HCT116 (cell line): ENCODE data around the gene TXNDC11. TPM values are rescaled to one million over a fixed set of nuclear protein-coding genes. Genes with fewer than 3 reads are reported as not detected.

Experiments
- ATAC-seq: fragments of 200-7000 bp; cut with Tn5 transposase; 2 replicates; pipeline ENCODE4 v1.9.1; 2020; ENCODE audit warnings: mild to moderate bottlenecking, moderate library complexity
- BruUV-seq: library from RNA; stranded (reverse); fragments of 400-500 nt; replicated peaks from 2 replicates; lab custom pipeline; 2021; lab: Mats Ljungman, UMichigan
- CTCF ChIA-PET: fragments of 300-600 bp; sonication (Branson Sonifier 250); formaldehyde crosslinking; loops from one replicate; lab custom pipeline; 2021; ENCODE audit warnings: antibody characterized with exemption; lab: Charles Lee
- POLR2A ChIA-PET: fragments of 300-600, 350-600 bp; sonication (Branson Sonifier 250); formaldehyde crosslinking; loops from one replicate; lab custom pipeline; 2021; ENCODE audit warnings: antibody characterized with exemption; lab: Charles Lee
- RAD21 ChIA-PET, 2 experiments: fragments of 300-600 bp; sonication (Branson Sonifier 250); formaldehyde crosslinking; loops; one replicate each; lab custom pipeline; 2023; ENCODE audit warnings: low total read pairs in 2 of 2; ENCODE audit not compliant: uncharacterized antibody in 2 of 2, unreplicated experiment in 2 of 2, low non-redundant PET in 1 of 2; lab: Charles Lee
- DNase-seq: peaks from one replicate; pipeline ENCODE4 v3.0.0-alpha.2; 2010; ENCODE audit warnings: low read depth, low spot score
- H2AFZ ChIP-seq: fragments of 200-600 bp; shearing (Covaris generic), sonication (generic); 2 replicates; pipeline ENCODE4 v1.6.1; 2017; ENCODE audit warnings: low read depth, mixed run types, mixed read lengths, antibody characterized with exemption, low read length; ENCODE audit not compliant: poor library complexity, severe bottlenecking
- H3K27ac ChIP-seq: 2 replicates; pipeline ENCODE4 v1.5.1; 2012; ENCODE audit warnings: low read depth, low read length
- H3K27me3 ChIP-seq: fragments of 200-600 bp; sonication (generic); 2 replicates; pipeline ENCODE4 v1.6.1; 2016; ENCODE audit warnings: mixed run types, low read length, mixed read lengths; ENCODE audit not compliant: insufficient read depth
- H3K36me3 ChIP-seq, 2 experiments: fragments of 200-500 bp in 1 of 2; fragments of 200-600 bp in 1 of 2; sonication (Bioruptor generic) in 1 of 2; sonication (generic) in 1 of 2; 2 replicates each; pipeline versions ENCODE4 v1.5.1 to v1.6.1; 2014 to 2016; ENCODE audit warnings: low read length in 2 of 2, inconsistent platforms in 1 of 2, mixed read lengths in 1 of 2, mixed run types in 1 of 2; ENCODE audit not compliant: insufficient read depth in 2 of 2, control insufficient read depth in 1 of 2
- H3K4me1 ChIP-seq, 2 experiments: fragments of 200-600 bp in 1 of 2; sonication (generic) in 1 of 2; 2 replicates each; pipeline versions ENCODE4 v1.5.1 to v1.6.1; 2012 to 2017; ENCODE audit warnings: low read length in 2 of 2, inconsistent platforms in 1 of 2, mild to moderate bottlenecking in 1 of 2, mixed read lengths in 1 of 2, mixed run types in 1 of 2, moderate library complexity in 1 of 2; ENCODE audit not compliant: insufficient read depth in 2 of 2, control insufficient read depth in 1 of 2
- H3K4me2 ChIP-seq: fragments of 200-600 bp; sonication (generic); 2 replicates; pipeline ENCODE4 v1.6.1; 2017; ENCODE audit warnings: mixed run types, low read length, mixed read lengths
- H3K4me3 ChIP-seq, 2 experiments: fragments of 200-600 bp in 1 of 2; sonication (generic) in 1 of 2; replicated peaks in 1 of 2; 2 replicates each; pipeline ENCODE4 v1.5.1; 2011 to 2016; ENCODE audit warnings: low read length in 2 of 2, control low read depth in 1 of 2, low read depth in 1 of 2, mild to moderate bottlenecking in 1 of 2, mixed read lengths in 1 of 2, mixed run types in 1 of 2
- H3K79me2 ChIP-seq: fragments of 200-600 bp; sonication (generic); 2 replicates; pipeline ENCODE4 v1.6.1; 2017; ENCODE audit warnings: mild to moderate bottlenecking, mixed run types, low read length, moderate library complexity, mixed read lengths; ENCODE audit not compliant: insufficient read depth
- H3K9ac ChIP-seq: fragments of 200-600 bp; sonication (generic); 2 replicates; pipeline ENCODE4 v1.6.1; 2016; ENCODE audit warnings: low read length, mixed read lengths
- H3K9me2 ChIP-seq: fragments of 200-600 bp; sonication (generic), shearing (Covaris generic); 2 replicates; pipeline ENCODE4 v1.6.1; 2017; ENCODE audit warnings: mixed run types, mild to moderate bottlenecking, moderate library complexity; ENCODE audit not compliant: insufficient read depth
- H3K9me3 ChIP-seq, 2 experiments: fragments of 200-500 bp in 1 of 2; fragments of 200-600 bp in 1 of 2; sonication (Bioruptor generic) in 1 of 2; sonication (generic) in 1 of 2; 2 replicates each; pipeline ENCODE4 v1.6.1; 2014 to 2017; ENCODE audit warnings: low read length in 2 of 2, mixed read lengths in 2 of 2, inconsistent platforms in 1 of 2, low read depth in 1 of 2, mild to moderate bottlenecking in 1 of 2, mixed run types in 1 of 2, moderate library complexity in 1 of 2; ENCODE audit not compliant: control insufficient read depth in 1 of 2, insufficient read depth in 1 of 2
- H4K20me1 ChIP-seq: fragments of 200-600 bp; sonication (generic), shearing (Covaris generic); 2 replicates; pipeline ENCODE4 v1.6.1; 2017; ENCODE audit warnings: mixed run types, mild to moderate bottlenecking, moderate library complexity; ENCODE audit not compliant: insufficient read depth
- CEBPB ChIP-seq: IDR thresholded peaks from 2 replicates; pipeline ENCODE4 v1.6.1; 2012; ENCODE audit warnings: low read depth
- ELF1 ChIP-seq: IDR thresholded peaks from 2 replicates; pipeline ENCODE4 v1.6.1; 2012; ENCODE audit warnings: low read depth, borderline replicate concordance
- EZH2phosphoT487 ChIP-seq: fragments of 200-600 bp; IDR thresholded peaks from 2 replicates; pipeline ENCODE4 v1.6.1; 2018; ENCODE audit warnings: antibody characterized with exemption, borderline replicate concordance
- FOSL1 ChIP-seq: IDR thresholded peaks from 2 replicates; pipeline ENCODE4 v1.6.1; 2012; ENCODE audit warnings: low read depth
- POLR2AphosphoS5 ChIP-seq: IDR thresholded peaks from 2 replicates; pipeline ENCODE4 v1.6.1; 2011; ENCODE audit warnings: mild to moderate bottlenecking, low read depth, low read length, moderate library complexity
- REST ChIP-seq: IDR thresholded peaks from 2 replicates; pipeline ENCODE4 v1.6.1; 2012; ENCODE audit warnings: low read depth
- SIN3A ChIP-seq: IDR thresholded peaks from 2 replicates; pipeline ENCODE4 v1.6.1; 2012; ENCODE audit warnings: low read depth
- SRF ChIP-seq: IDR thresholded peaks from 2 replicates; pipeline ENCODE4 v1.6.1; 2012; ENCODE audit warnings: low read depth
- YY1 ChIP-seq: IDR thresholded peaks from 2 replicates; pipeline ENCODE4 v1.6.1; 2011; ENCODE audit warnings: low read length, low read depth, moderate library complexity, mild to moderate bottlenecking; ENCODE audit not compliant: insufficient replicate concordance; ENCODE audit errors: extremely low read depth
- ZFX ChIP-seq: fragments of 450-650 bp; IDR thresholded peaks from 2 replicates; pipeline ENCODE4 v1.6.1; 2017
- intact Hi-C: fragments of 100-400 bp; cut with micrococcal nuclease; formaldehyde crosslinking; loops from 2 replicates; pipeline ENCODE4 v1.10.0; 2022
- total RNA-seq: library from RNA; stranded (reverse); gene quantifications from one replicate; pipeline ENCODE4 v1.2.1, GENCODE V29; 2021; ENCODE audit not compliant: unreplicated experiment
- TF ChIP-seq, protein P1 (sequence below), 3 experiments: fragments of 200-600 bp in 1 of 3; sonication (generic) in 1 of 3; IDR thresholded peaks in 2 of 3; conservative IDR thresholded peaks in 1 of 3; 2 replicates each; pipeline ENCODE4 v1.5.1; 2012 to 2017; ENCODE audit warnings: low read depth in 2 of 3, low read length in 2 of 3, antibody characterized with exemption in 1 of 3, borderline replicate concordance in 1 of 3, control low read depth in 1 of 3, mild to moderate bottlenecking in 1 of 3, mixed read lengths in 1 of 3, mixed run types in 1 of 3, moderate library complexity in 1 of 3; ENCODE audit not compliant: insufficient read depth in 1 of 3

Gene TXNDC11
- total RNA-seq, 1 experiment from 2014 or later: 26.8 TPM

- no peak overlapping the region for H3K27ac ChIP-seq
- BruUV-seq: no TSS peak
- no peaks in the 10 kb centered on the region for H3K9me2 ChIP-seq
- peaks cover 78% of the 10 kb centered on the region for H3K79me2 ChIP-seq
- H4K20me1 ChIP-seq: no peaks in the 10 kb centered on the region
- H2AFZ ChIP-seq: no peak overlapping the region
- ATAC-seq (no peak), DNase-seq (no peak)
- intact Hi-C loops: no loop called here
- H3K36me3 ChIP-seq: peaks cover 3 to 5% of the 10 kb centered on the region in 2 experiments; a peak in 1 of 4 replicates
- no peak overlapping the region for H3K9ac ChIP-seq
- ChIA-PET RAD21 (no interaction called here), CTCF (interaction anchor here (2.0 kb wide), 1 partner anchor 13 kb away, joined by 6 read pairs; the partner anchor contains the start of gene ZC3H7A), POLR2A (no interaction called here)
- peaks cover 5 to 11% of the 10 kb centered on the region in 2 experiments; a peak in 3 of 4 replicates for H3K4me1 ChIP-seq
- no peak overlapping the region for H3K4me3 ChIP-seq
- no peaks in the 10 kb centered on the region for H3K9me3 ChIP-seq
- no peaks in the 10 kb centered on the region for H3K27me3 ChIP-seq
- no peak overlapping the region; the same call in 1 of the 2 replicates for H3K4me2 ChIP-seq
- TF ChIP-seq, protein P1, sequence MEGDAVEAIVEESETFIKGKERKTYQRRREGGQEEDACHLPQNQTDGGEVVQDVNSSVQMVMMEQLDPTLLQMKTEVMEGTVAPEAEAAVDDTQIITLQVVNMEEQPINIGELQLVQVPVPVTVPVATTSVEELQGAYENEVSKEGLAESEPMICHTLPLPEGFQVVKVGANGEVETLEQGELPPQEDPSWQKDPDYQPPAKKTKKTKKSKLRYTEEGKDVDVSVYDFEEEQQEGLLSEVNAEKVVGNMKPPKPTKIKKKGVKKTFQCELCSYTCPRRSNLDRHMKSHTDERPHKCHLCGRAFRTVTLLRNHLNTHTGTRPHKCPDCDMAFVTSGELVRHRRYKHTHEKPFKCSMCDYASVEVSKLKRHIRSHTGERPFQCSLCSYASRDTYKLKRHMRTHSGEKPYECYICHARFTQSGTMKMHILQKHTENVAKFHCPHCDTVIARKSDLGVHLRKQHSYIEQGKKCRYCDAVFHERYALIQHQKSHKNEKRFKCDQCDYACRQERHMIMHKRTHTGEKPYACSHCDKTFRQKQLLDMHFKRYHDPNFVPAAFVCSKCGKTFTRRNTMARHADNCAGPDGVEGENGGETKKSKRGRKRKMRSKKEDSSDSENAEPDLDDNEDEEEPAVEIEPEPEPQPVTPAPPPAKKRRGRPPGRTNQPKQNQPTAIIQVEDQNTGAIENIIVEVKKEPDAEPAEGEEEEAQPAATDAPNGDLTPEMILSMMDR (IDR thresholded peaks at IDR 0.05 in 2 of 3, conservative IDR thresholded peaks at IDR 0.05 in 1 of 3; ENCODE audit: borderline replicate concordance in 1 of 3, insufficient read depth in 1 of 3, low read depth in 2 of 3, low read length in 2 of 3): no peak
- no peak for TF ChIP-seq ZFX
- TF ChIP-seq SIN3A: no peak
- no peak for TF ChIP-seq ELF1
- TF ChIP-seq CEBPB: no peak
- TF ChIP-seq EZH2phosphoT487: no peak
- no peak for TF ChIP-seq SRF
- no peak for TF ChIP-seq POLR2AphosphoS5
- TF ChIP-seq YY1: no peak
- TF ChIP-seq FOSL1: no peak
- no peak for TF ChIP-seq REST
Observed at GRCh38 chr16:11784038-11784369, 41.3 kb upstream of the TXNDC11 start.
